Measurements from ENCODE around the gene IDNK. TPM values are rescaled to one million over a fixed set of nuclear protein-coding genes. Genes with fewer than 3 reads are reported as not detected.

IDNK gene
- total RNA-seq, 1 experiment from 2014 or later: 4.2 TPM

DNA sequence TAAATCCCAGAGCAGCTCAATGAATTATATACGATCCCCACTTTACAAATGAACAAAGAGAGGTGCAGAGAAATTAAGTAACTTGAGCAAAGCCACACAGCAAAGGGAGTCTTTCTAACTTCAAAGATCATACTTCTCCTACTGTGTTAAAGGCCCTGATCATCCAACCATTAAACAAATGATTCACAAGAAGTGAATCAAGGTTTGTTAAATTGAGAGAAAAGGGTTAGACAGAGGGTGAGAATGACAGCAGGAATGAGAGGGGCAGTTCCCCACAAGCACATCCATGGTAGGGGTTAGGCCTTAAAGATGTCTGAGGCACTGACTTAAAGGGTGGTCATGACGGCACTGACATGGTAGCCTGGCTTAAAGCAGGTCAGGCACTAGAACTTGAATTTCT, 10.7 kb downstream of the IDNK start:
- no peak for DNase-seq (ENCODE audit: low read depth)

DNA sequence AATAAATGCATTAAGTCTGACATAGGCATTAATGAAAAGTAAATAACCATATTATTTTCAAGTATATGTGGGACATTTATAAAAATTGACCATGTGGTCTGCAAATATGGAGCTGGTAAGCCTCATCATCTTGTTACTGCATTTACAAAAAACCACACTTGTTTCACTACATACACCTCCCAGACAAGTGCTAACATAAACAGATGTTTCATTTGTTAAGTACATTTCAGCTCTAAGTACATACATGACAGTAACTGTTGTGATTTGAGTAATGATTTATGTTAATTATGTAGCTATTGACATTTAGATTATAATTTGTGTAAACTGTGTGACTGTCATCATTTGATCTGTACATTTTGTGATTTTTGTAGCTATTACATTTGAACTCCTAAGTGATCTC, 13.9 kb downstream of the IDNK start:
- DNase-seq (ENCODE audit: low read depth): no peak

DNA sequence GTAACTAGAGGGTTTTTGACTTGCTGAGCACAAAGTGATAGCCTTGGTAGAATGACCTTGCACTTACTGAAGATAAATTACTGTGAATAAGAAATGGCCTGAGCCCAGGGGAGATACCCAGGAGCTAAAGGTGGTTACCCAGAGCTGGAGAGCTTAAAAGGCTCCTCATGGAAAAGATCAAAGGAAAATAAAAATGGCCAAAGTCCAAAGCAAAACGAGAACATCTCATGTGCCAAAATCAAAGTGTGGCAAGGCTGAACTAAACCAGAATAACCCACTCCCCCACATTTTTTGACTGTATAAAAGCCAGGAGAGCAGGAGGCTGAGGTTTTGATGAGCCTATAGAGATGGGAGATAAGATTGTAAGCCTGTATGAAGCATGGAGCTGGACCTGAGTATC, 14.4 kb downstream of the IDNK start:
- DNase-seq (ENCODE audit: low read depth): no peak

DNA sequence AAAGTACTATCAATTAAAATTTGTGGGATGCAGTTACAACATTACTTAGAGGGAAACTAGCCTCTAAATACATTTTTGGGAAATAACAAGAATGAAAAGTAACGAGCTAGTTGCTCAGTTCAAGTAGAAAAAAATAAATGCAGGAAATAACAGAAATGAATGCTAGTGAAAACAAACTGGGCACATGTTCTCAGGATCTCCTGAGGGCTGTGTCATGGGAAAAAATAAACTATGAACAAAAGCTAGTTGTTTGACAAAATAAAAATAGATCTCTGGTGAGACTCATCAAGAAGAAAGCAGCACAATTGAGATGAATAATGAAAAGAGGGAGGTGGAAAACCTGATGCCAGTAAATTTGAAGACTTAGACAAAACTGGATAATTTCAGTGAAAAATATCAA, 16.3 kb downstream of the IDNK start:
- DNase-seq (ENCODE audit: low read depth): no peak

DNA sequence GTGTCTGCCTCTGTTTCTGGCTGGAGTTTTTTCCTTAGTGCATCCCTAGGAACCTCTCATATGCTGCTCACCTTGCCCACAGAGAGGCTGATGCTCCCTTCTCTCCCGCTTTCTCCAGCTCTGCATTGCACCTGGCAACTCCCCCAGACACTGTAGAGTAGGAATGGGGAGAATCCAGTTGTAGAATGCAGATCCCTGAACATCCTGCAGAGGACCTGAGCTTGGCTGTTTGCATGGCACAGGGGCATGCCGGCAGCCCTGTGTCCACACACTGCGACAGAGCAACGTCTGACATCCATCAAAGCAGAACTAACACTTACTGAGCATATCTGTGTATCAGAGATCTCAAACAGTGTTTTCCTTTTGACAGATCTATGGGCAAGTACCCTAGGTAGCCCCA, 19.9 kb downstream of the IDNK start:
- no peak for DNase-seq (ENCODE audit: low read depth)

DNA sequence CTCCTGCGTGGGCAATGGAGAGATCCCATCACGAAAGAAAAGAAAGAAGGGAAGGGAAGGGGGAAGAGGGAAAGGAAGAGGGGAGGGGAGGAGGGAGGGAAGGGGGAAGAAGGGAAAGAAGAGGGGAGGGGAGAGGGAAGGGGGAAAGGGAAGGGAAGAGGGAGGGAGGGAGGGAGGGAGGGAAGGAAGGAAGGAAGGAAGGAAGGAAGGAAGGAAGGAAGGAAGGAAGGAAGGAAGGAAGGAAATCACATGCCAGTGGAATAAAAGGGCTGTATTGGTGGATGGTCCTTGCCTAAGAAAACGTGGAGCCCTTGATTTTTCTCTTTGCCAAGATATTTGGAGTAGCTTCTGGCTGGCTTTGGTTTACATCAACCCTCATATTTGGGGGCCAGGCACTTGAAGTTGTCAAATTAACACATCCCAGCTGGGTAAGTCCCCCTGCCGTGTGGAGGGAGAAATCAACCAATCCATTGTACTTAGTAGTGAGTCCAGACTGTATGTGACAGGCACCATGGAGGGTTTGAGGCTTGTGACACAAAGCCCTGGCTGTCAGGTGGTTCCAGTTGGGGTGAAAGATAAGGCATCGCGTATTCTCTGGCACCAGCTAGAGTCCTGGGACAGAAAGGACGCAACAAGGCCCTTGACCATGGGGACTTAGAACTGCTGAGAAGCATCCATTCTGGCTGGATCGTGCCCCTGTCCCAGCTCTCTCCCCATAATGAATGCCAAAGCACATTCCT, 23.7 kb downstream of the IDNK start:
- DNase-seq (ENCODE audit: low read depth): no peak

DNA sequence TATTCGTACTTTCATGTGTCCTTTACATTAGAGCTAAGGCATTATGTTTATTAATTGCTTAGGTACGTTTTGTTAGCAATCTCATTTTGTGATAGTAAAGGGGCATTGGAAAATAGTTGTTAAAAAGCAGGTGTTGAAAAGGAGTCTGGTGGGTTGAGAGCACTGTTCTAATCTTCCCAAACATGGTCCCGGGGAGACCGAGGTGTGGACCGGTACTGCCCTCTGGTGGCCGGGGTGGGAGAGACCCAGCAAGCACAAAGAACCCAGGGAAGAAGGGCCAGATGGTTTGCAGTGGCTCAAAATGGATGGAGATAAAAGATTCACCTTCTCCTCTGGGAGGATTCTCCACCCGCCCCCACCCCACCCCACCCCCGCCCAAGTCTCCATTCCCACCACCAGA, 26.1 kb downstream of the IDNK start:
- peak; percentile 61 for DNase-seq (ENCODE audit: low read depth)

DNA sequence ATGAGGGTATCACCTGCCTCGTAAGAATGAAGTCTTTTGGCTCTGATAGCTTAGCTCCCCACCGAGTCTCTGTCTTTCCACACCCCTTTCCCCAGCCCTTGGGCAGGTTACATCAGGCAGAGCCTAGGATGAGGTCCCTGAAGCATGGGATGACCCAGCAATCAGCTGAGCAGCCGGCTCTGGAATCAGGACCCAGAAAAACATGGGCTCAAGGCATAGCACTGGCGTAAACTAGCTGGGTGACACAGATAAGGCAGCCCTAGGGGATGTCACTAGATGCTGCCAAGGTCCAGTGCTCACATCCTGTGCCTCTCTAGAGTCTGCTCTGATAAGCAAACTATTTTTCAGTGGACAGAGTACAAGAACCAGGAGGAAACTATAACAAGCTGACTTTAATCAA, 26.6 kb downstream of the IDNK start:
- DNase-seq (ENCODE audit: low read depth): no peak

DNA sequence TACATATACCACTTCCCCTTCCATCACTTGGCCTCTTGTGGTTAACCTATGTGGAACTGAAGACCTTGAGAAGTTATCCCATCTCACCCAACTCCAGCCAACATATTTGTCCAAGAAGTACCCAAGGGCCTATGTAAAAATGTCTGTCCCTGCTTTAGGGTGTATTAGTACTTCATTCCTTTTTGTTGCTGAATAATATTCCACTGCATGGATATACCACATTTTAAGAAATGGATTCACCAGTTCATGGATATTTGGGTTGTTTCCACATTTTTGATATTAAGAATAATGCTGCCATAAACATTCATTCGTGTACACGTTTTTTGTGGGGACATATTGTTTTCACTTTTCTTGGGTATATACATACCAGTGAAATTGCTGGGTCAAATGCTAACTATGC, 28.6 kb downstream of the IDNK start:
- no peak for DNase-seq (ENCODE audit: low read depth)

DNA sequence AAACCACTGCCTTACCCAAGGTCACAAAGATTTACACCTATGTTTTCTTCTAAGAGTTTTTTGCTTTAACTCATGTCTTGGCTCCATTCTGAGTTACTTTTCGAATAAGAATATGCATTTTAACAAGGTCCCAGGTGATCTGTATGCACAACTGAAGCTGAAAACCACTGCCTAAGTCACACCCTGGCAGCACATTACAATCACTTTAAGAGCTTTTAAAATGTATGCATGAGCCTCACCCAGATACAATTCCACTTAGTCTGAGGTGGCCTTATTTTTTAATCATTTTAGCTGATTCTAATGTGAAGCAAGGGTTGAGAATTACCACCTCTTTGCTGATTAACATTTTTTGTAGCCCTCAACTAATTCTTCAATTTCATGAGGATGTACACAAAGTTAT, 29.5 kb downstream of the IDNK start:
- no peak for DNase-seq (ENCODE audit: low read depth)

DNA sequence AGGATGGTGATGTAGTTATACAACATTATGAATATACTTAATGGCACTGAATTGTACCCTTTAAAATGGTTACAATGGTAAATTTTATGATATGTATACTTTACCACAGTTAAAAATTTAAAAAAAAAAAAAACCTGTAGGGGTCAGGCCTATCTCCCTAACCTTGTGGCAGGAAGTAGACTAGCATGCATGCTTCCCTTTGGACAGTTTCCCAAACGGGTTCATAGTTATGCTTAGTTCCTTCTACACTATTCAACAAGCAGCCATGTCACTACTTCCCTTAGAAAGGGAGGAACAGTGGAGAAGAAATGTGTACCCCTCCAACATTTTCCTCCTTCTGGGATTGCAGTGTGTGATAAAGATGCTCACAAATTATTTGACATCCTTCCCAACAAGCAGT, 32.5 kb downstream of the IDNK start:
- no peak for DNase-seq (ENCODE audit: low read depth)

DNA sequence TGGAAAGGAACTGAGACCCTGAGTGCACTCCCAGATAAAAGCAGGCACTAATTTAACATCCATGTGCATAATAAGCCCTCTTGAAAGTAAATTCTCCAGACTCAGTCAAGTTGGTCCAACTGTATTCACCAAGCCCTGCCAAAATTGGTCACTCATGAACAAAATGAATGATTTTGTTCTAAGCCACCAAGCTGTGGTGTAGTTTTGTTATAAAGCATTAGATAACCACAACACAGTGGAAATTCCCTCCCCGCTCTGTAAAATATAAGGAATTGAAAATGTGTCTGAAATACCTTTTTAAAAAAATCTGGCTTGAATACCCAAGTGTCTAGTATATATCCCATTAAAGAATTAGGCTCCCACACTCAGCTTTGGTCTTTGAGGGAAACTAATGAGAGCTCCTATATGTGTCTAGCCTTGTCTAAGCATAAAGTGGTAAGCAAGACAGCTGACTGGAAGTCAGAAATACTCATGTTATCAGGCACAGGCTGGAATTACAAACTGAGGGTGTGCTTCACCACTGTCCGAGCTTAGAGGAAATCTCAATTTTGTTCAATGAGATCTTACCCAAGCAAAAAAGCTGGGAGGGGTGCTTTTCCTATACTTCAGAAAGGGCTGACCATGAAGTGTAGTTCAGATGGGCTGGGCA, 33.2 kb downstream of the IDNK start:
- DNase-seq (ENCODE audit: low read depth): no peak

DNA sequence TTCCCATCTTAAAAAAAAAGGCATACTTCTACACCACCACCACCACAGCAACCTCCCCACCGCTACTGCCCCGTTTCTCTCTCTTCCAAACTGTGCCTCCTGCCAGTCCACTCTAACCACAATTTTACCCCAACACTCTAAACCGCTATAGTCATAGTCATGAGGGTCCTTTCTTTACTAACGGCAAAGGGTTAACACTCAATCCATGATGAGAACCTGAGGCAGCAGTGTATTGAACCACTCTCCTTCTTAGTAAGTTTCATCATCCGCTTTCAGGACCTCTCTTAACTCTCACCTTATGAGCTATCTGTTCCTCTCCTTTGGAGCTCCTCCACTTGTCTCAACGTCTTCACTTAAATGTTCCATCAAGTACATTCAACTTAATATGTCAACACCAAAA, 34.0 kb downstream of the IDNK start:
- DNase-seq (ENCODE audit: low read depth): no peak

DNA sequence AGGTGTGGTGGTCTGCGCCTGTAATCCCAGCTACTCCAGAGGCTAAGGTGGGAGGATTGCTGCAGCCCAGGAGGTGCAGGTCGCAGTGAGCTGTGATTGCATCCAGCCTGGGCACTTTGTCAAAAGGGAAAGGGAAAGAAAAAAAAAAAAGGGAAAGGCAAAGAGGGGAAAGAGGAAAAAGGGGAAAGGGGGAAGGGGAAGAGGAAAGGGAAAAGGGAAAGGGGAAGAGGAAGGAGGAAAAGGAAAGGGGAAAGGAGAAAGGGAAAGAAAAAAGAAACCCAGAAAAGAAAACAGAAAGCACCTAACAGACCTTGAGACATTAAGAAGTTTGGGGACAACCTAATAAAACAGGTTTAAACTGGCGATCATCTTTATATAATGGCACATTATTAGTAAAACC, 40.0 kb downstream of the IDNK start:
- DNase-seq (ENCODE audit: low read depth): no peak

DNA sequence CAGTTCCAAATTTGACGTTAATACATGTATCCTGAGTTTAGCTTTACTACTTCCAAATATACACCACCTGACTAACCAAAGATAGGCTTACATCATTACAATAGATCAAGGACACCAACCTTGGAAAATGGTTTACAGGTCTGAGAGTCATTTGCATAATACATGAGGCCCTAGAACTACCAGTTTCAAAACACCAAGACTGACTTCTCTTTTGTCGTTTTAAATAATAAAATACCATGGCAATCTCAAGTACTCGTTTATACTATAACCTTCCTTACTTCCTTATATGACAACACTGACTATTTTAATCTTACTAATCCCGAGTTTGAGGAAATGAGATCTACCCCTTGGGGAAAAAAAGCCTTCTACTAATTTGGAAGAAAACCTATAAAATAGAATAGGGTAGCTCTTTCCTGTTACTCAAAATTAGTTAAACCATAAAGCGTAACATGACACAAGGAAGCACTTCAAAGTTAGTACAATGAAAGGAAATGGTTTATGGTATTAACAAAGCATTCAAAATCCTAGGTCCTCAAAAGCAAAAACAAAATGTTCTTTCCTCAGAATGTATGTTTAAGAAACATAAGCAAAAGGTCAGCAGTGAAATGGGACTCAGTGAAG, 42.7 kb downstream of the IDNK start:
- DNase-seq (ENCODE audit: low read depth): no peak

DNA sequence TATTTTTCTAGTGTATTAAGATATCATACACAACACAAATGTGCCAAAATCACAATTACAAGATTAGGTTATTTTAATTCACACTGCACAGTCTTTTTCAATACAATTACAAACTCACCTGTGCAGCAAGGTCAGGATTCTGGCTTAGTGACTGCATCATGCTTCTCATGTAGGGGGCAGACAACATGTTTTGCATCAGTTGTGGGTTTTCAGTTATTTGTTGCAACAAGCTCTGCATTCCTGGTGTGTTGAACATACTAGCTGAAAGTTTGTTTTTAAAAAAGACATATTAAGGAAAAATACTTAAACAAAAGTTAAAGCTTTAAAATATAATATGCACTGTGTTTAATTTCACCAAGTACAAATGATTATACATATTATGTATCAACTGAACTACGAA, 46.1 kb downstream of the IDNK start:
- DNase-seq (ENCODE audit: low read depth): no peak

DNA sequence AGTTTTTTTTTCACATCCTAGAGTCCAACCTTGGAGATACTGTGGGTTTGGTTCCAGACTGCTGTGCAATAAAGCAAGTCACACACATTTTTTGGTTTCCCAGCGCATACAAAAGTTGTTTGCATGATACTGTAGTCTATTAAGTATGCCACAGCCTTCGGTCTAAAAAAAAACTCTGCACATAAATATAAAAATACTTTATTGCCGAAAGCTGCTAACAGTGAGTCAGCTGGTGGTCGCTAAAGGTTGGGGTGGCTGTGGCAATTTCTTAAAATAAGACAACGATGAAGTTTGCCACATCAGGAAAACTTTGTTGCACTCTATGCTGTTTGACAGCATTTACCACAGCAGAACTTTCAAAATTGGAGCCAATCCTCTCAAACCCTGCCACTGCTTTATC, 47.4 kb downstream of the IDNK start:
- DNase-seq (ENCODE audit: low read depth): no peak

DNA sequence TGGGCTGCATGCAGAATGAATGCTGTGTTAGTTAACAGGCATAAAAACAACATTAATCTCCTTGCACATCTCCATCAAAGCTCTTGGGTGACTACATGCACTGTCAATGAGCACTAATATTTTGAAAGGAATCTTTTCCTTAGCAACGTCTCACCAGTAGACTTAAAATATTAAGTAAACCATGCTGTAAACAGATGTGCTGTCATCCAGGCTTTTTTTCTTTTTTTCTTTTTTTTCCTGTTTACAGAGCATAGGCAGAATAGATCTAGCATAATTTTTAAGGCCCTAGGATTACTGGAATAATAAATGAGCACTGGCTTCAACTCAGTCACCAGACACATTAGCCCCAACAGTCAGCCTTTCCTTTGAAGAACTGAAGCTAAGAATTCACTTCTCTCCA, 48.5 kb downstream of the IDNK start:
- no peak for DNase-seq (ENCODE audit: low read depth)

DNA sequence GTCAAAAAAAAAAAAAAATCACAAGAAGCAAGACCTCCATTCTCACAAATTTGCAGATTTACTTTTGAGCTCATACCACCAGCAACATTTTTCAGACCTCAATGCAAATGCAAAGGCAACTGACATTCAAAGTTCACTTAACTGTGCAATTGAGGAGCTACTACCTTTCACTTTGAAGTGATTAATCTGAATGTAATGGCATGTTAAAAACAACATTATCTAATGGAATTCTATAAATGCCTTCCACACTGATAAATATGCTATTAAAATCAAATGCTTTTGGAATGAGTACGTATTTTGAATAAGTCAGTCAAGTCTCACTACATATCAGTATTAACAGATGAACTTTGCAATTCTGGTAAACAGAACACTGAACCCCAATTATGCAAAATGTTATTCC, 52.5 kb downstream of the IDNK start:
- no peak for DNase-seq (ENCODE audit: low read depth)

DNA sequence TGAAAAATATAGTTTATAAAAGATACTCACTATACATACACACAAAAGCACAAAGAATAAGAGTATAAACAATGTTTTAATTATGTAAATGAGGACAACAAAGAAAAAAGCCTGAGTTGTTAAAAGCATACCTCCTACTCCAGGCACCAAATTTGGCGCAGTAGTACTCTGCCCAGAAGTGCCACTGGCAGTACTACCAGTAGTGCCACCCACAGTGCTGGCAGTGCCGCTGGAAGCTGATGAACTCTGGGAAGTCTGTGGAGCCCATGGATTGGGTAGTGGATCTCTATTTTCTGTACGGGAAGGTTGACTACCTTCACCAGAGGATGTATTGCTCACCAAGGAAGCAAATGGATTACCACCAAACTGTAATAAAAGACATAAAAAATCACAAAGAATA, 54.7 kb downstream of the IDNK start:
- no peak for DNase-seq (ENCODE audit: low read depth)

DNA sequence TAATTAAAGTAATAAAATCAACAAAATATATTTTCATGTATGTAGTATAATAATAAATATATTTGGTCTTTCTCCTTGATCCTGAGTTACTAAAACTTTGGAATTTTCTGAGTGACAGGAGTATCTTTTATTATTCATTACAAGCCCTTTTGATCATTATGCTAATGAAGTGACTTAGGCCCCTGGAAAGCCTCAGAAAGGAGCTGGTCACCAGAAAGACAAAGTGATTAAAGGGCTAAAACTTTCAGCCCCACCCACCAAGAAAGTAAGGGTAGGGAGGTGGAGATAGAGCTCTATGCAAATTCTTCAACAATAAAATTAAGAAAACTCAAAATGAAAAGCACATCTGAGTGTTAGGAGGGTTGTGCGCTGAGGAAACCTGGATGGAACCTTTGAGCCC, 57.3 kb downstream of the IDNK start:
- no peak for DNase-seq (ENCODE audit: low read depth)

DNA sequence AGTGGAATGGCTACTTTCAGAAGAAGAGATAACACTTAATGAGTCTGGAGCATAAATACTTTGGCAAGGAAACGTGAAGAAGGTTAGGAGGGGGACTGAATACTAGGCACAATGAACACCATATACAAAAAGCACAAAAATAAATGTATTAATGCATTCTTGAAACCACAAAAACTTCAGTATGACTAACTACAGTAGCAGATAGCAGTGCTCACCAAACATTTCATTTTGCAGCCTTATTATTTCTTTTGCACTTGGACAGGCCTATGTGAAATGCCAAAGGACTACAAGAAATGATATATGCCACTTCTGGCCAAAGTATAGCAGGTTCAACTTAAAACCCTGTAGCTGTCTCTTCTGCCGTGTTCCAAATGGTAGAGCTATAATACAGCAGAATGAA, 58.5 kb downstream of the IDNK start:
- no peak for DNase-seq (ENCODE audit: low read depth)

DNA sequence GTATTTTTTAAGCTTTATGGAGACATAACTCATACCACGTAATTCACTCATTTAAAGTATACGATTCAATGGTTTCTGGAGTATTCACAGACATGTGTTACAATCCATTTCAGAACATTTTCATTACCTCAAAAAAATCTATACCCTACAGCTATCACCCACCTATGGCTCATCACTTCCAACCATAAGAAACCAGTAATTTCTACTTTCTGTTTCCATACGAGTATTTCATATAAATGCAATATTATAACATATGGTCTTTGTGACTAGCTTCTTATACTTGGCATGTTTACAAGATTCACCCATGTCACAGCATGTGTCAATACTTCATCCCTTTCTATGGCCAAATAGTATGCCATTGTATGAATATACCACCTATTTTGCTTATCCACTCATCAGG, 66.0 kb downstream of the IDNK start:
- no peak for DNase-seq (ENCODE audit: low read depth)

DNA sequence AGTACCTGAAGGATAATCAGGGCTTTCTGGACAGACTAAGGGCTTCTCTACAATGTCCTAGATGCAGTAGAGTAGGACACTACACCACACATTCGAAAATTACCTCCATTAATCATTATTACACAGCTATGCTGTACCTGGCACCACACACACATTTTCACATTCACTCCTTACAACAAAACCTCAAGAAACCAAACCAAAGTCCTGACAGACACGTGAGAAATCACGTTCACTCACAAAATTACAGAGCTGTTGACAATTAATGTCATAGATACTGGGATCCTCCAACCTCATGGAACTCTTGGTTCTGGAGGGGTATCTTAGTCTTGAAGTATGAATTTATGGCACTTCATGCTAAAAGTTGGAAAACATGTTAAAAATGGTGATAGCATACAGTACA, 68.5 kb downstream of the IDNK start:
- DNase-seq (ENCODE audit: low read depth): no peak

Data from Daoy (cell line).